ENCODE measurements around the gene CYCS. TPM values are rescaled to one million over a fixed set of nuclear protein-coding genes. Genes with fewer than 3 reads are reported as not detected.

Gene CYCS
- polyA plus RNA-seq, 1 donor = 117 TPM

GRCh38 chr7:25151773-25152172, 26.7 kb upstream of the CYCS start:
- Histone ChIP-seq H3K36me3 (ENCODE audit: control insufficient read depth, insufficient read depth, low read length) (peaks cover 2% of the 10 kb centered on the region), H3K4me3 (ENCODE audit: low read length) (no peak overlapping the region), H3K9me3 (ENCODE audit: control insufficient read depth, low read depth, low read length) (no peaks in the 10 kb centered on the region), H3K27ac (ENCODE audit: low read length) (no peak overlapping the region), H3K4me1 (ENCODE audit: control insufficient read depth, insufficient read depth, low read length) (no peaks in the 10 kb centered on the region), H3K27me3 (ENCODE audit: control insufficient read depth, insufficient read depth, low read length) (no peaks in the 10 kb centered on the region)
- WGBS (ENCODE audit: insufficient coverage, low lambda C conversion rate) = no CpG with 5 or more reads among the region's 2 CpGs
- peak; percentile 63 to 69 for DNase-seq

GRCh38 chr7:25149836-25150235, 24.8 kb upstream of the CYCS start:
- no peak for DNase-seq
- Histone ChIP-seq H3K4me3 (ENCODE audit: low read length) (no peak overlapping the region), H3K36me3 (ENCODE audit: control insufficient read depth, insufficient read depth, low read length) (peaks cover under 1% of the 10 kb centered on the region), H3K4me1 (ENCODE audit: control insufficient read depth, insufficient read depth, low read length) (peaks cover 7% of the 10 kb centered on the region), H3K27me3 (ENCODE audit: control insufficient read depth, insufficient read depth, low read length) (no peaks in the 10 kb centered on the region), H3K9me3 (ENCODE audit: control insufficient read depth, low read depth, low read length) (no peaks in the 10 kb centered on the region), H3K27ac (ENCODE audit: low read length) (no peak overlapping the region)
- 100% methylated on average over 1 of the region's 1 CpG for WGBS (ENCODE audit: insufficient coverage, low lambda C conversion rate)

GRCh38 chr7:25148772-25149575, 23.9 kb upstream of the CYCS start:
- H3K27me3 ChIP-seq (ENCODE audit: control insufficient read depth, insufficient read depth, low read length) = no peaks in the 10 kb centered on the region
- no peak for DNase-seq
- H3K36me3 ChIP-seq (ENCODE audit: control insufficient read depth, insufficient read depth, low read length) = no peaks in the 10 kb centered on the region
- H3K4me3 ChIP-seq (ENCODE audit: low read length) = no peak overlapping the region
- 80% methylated on average over 2 of the region's 5 CpGs for WGBS (ENCODE audit: insufficient coverage, low lambda C conversion rate)
- peaks cover 7% of the 10 kb centered on the region for H3K4me1 ChIP-seq (ENCODE audit: control insufficient read depth, insufficient read depth, low read length)
- H3K9me3 ChIP-seq (ENCODE audit: control insufficient read depth, low read depth, low read length) = no peaks in the 10 kb centered on the region
- H3K27ac ChIP-seq (ENCODE audit: low read length) = no peak overlapping the region

GRCh38 chr7:25143763-25144162, 18.7 kb upstream of the CYCS start:
- no CpG with 5 or more reads among the region's 2 CpGs for WGBS (ENCODE audit: insufficient coverage, low lambda C conversion rate)
- Histone ChIP-seq H3K36me3 (ENCODE audit: control insufficient read depth, insufficient read depth, low read length) (no peaks in the 10 kb centered on the region), H3K4me3 (ENCODE audit: low read length) (no peak overlapping the region), H3K4me1 (ENCODE audit: control insufficient read depth, insufficient read depth, low read length) (peaks cover 7% of the 10 kb centered on the region), H3K27me3 (ENCODE audit: control insufficient read depth, insufficient read depth, low read length) (no peaks in the 10 kb centered on the region), H3K27ac (ENCODE audit: low read length) (no peak overlapping the region), H3K9me3 (ENCODE audit: control insufficient read depth, low read depth, low read length) (no peaks in the 10 kb centered on the region)
- DNase-seq = no peak

GRCh38 chr7:25139536-25139935, 14.5 kb upstream of the CYCS start:
- no peak overlapping the region for H3K27ac ChIP-seq (ENCODE audit: low read length)
- no peaks in the 10 kb centered on the region for H3K27me3 ChIP-seq (ENCODE audit: control insufficient read depth, insufficient read depth, low read length)
- no peaks in the 10 kb centered on the region for H3K4me1 ChIP-seq (ENCODE audit: control insufficient read depth, insufficient read depth, low read length)
- peak in 1 of 2 donors; percentile 31 for DNase-seq
- no peaks in the 10 kb centered on the region for H3K36me3 ChIP-seq (ENCODE audit: control insufficient read depth, insufficient read depth, low read length)
- WGBS (ENCODE audit: insufficient coverage, low lambda C conversion rate) = 0% methylated on average over 1 of the region's 1 CpG
- H3K4me3 ChIP-seq (ENCODE audit: low read length) = no peak overlapping the region
- no peaks in the 10 kb centered on the region for H3K9me3 ChIP-seq (ENCODE audit: control insufficient read depth, low read depth, low read length)

GRCh38 chr7:25134358-25135010, 9.4 kb upstream of the CYCS start:
- Histone ChIP-seq H3K36me3 (ENCODE audit: control insufficient read depth, insufficient read depth, low read length) (no peaks in the 10 kb centered on the region), H3K27me3 (ENCODE audit: control insufficient read depth, insufficient read depth, low read length) (no peaks in the 10 kb centered on the region), H3K4me3 (ENCODE audit: low read length) (no peak overlapping the region), H3K4me1 (ENCODE audit: control insufficient read depth, insufficient read depth, low read length) (no peaks in the 10 kb centered on the region), H3K27ac (ENCODE audit: low read length) (no peak overlapping the region), H3K9me3 (ENCODE audit: control insufficient read depth, low read depth, low read length) (no peaks in the 10 kb centered on the region)
- no CpG with 5 or more reads among the region's 1 CpG for whole genome bisulfite sequencing (ENCODE audit: insufficient coverage, low lambda C conversion rate)
- DNase-seq = no peak

GRCh38 chr7:25132430-25132829, 7.4 kb upstream of the CYCS start:
- Histone ChIP-seq H3K27me3 (ENCODE audit: control insufficient read depth, insufficient read depth, low read length) (no peaks in the 10 kb centered on the region), H3K4me3 (ENCODE audit: low read length) (no peak overlapping the region), H3K27ac (ENCODE audit: low read length) (no peak overlapping the region), H3K36me3 (ENCODE audit: control insufficient read depth, insufficient read depth, low read length) (no peaks in the 10 kb centered on the region), H3K9me3 (ENCODE audit: control insufficient read depth, low read depth, low read length) (no peaks in the 10 kb centered on the region), H3K4me1 (ENCODE audit: control insufficient read depth, insufficient read depth, low read length) (peaks cover 5% of the 10 kb centered on the region)
- WGBS (ENCODE audit: insufficient coverage, low lambda C conversion rate) = no CpG with 5 or more reads among the region's 1 CpG
- no peak for DNase-seq

- Histone ChIP-seq H3K4me3 (ENCODE audit: low read length) (no peak overlapping the region), H3K27ac (ENCODE audit: low read length) (peak overlapping the region; percentile 93), H3K36me3 (ENCODE audit: control insufficient read depth, insufficient read depth, low read length) (peaks cover 7% of the 10 kb centered on the region), H3K9me3 (ENCODE audit: control insufficient read depth, low read depth, low read length) (no peaks in the 10 kb centered on the region), H3K27me3 (ENCODE audit: control insufficient read depth, insufficient read depth, low read length) (no peaks in the 10 kb centered on the region), H3K4me1 (ENCODE audit: control insufficient read depth, insufficient read depth, low read length) (peaks cover 10% of the 10 kb centered on the region)
- peak in 1 of 2 donors; percentile 54 for DNase-seq
- WGBS (ENCODE audit: insufficient coverage, low lambda C conversion rate) = 20% methylated on average over 1 of the region's 2 CpGs
Measured at GRCh38 chr7:25126751-25127150, 1.7 kb upstream of the CYCS start.

GRCh38 chr7:25124465-25125136, 459 bp downstream of the CYCS start:
- H3K36me3 ChIP-seq (ENCODE audit: control insufficient read depth, insufficient read depth, low read length) = peaks cover 22% of the 10 kb centered on the region
- DNase-seq = no peak
- H3K27me3 ChIP-seq (ENCODE audit: control insufficient read depth, insufficient read depth, low read length) = no peaks in the 10 kb centered on the region
- H3K27ac ChIP-seq (ENCODE audit: low read length) = peak overlapping the region; percentile 93
- H3K4me1 ChIP-seq (ENCODE audit: control insufficient read depth, insufficient read depth, low read length) = peaks cover 10% of the 10 kb centered on the region
- no peaks in the 10 kb centered on the region for H3K9me3 ChIP-seq (ENCODE audit: control insufficient read depth, low read depth, low read length)
- WGBS (ENCODE audit: insufficient coverage, low lambda C conversion rate) = 0% methylated on average over 3 of the region's 32 CpGs
- peak overlapping the region; percentile 81 for H3K4me3 ChIP-seq (ENCODE audit: low read length)

GRCh38 chr7:25122373-25122772, 2.7 kb downstream of the CYCS start:
- no peak for DNase-seq
- Histone ChIP-seq H3K36me3 (ENCODE audit: control insufficient read depth, insufficient read depth, low read length) (peaks cover 25% of the 10 kb centered on the region), H3K9me3 (ENCODE audit: control insufficient read depth, low read depth, low read length) (no peaks in the 10 kb centered on the region), H3K27me3 (ENCODE audit: control insufficient read depth, insufficient read depth, low read length) (no peaks in the 10 kb centered on the region), H3K27ac (ENCODE audit: low read length) (no peak overlapping the region), H3K4me1 (ENCODE audit: control insufficient read depth, insufficient read depth, low read length) (peaks cover 5% of the 10 kb centered on the region), H3K4me3 (ENCODE audit: low read length) (no peak overlapping the region)
